ENCODE results near the gene KBTBD3. TPM values are rescaled to one million over a fixed set of nuclear protein-coding genes. Genes with fewer than 3 reads are reported as not detected.

Gene KBTBD3
- total RNA-seq, 1 donor from 2014 or later: 2.4 TPM

GRCh38 chr11:106086850-106087249 lies 9.7 kb upstream of the KBTBD3 start:
- Histone ChIP-seq H3K27me3 (ENCODE audit: control insufficient read depth, insufficient read depth, low read length) (no peaks in the 10 kb centered on the region), H3K36me3 (ENCODE audit: control insufficient read depth, insufficient read depth, low read length) (peaks cover 4% of the 10 kb centered on the region), H3K4me3 (ENCODE audit: low read depth, low read length) (no peak overlapping the region)
- no peak for FAIRE-seq
- TF ChIP-seq CTCF (IDR thresholded peaks at IDR 0.05; ENCODE audit: insufficient read depth, low read length, severe bottlenecking): no peak
- no peak for DNase-seq (ENCODE audit: low read depth)

GRCh38 chr11:106086135-106086534 lies 9.0 kb upstream of the KBTBD3 start:
- FAIRE-seq (no peak), DNase-seq (ENCODE audit: low read depth) (no peak)
- no peaks in the 10 kb centered on the region for H3K27me3 ChIP-seq (ENCODE audit: control insufficient read depth, insufficient read depth, low read length)
- TF ChIP-seq CTCF (IDR thresholded peaks at IDR 0.05; ENCODE audit: insufficient read depth, low read length, severe bottlenecking): no peak
- no peak overlapping the region for H3K4me3 ChIP-seq (ENCODE audit: low read depth, low read length)
- H3K36me3 ChIP-seq (ENCODE audit: control insufficient read depth, insufficient read depth, low read length): peaks cover 5% of the 10 kb centered on the region

GRCh38 chr11:106082096-106082495 lies 4.9 kb upstream of the KBTBD3 start:
- Histone ChIP-seq H3K36me3 (ENCODE audit: control insufficient read depth, insufficient read depth, low read length) (peaks cover 11% of the 10 kb centered on the region), H3K4me3 (ENCODE audit: low read depth, low read length) (no peak overlapping the region), H3K27me3 (ENCODE audit: control insufficient read depth, insufficient read depth, low read length) (no peaks in the 10 kb centered on the region)
- FAIRE-seq (no peak), DNase-seq (ENCODE audit: low read depth) (no peak)
- no peak for TF ChIP-seq CTCF (IDR thresholded peaks at IDR 0.05; ENCODE audit: insufficient read depth, low read length, severe bottlenecking)

GRCh38 chr11:106077609-106078455 lies 685 bp upstream of the KBTBD3 start, which contains the start of gene AASDHPPT:
Gene AASDHPPT, plus strand, starts transcription at chr11:106077662. Its CDS starts 49 bp downstream, at chr11:106077711.
- DNase-seq (ENCODE audit: low read depth) (peak; percentile 28), FAIRE-seq (no peak)
- no peaks in the 10 kb centered on the region for H3K27me3 ChIP-seq (ENCODE audit: control insufficient read depth, insufficient read depth, low read length)
- TF ChIP-seq CTCF (IDR thresholded peaks at IDR 0.05; ENCODE audit: insufficient read depth, low read length, severe bottlenecking): no peak
- peaks cover 13% of the 10 kb centered on the region for H3K36me3 ChIP-seq (ENCODE audit: control insufficient read depth, insufficient read depth, low read length)
- H3K4me3 ChIP-seq (ENCODE audit: low read depth, low read length): peak within 1 kb of the TSS; percentile 57

GRCh38 chr11:106076171-106076918 lies 802 bp downstream of the KBTBD3 start:
- peaks cover 8% of the 10 kb centered on the region for H3K36me3 ChIP-seq (ENCODE audit: control insufficient read depth, insufficient read depth, low read length)
- TF ChIP-seq CTCF (IDR thresholded peaks at IDR 0.05; ENCODE audit: insufficient read depth, low read length, severe bottlenecking): no peak
- no peaks in the 10 kb centered on the region for H3K27me3 ChIP-seq (ENCODE audit: control insufficient read depth, insufficient read depth, low read length)
- no peak for FAIRE-seq
- DNase-seq (ENCODE audit: low read depth): peak; percentile 21
- peak overlapping the region; percentile 57 for H3K4me3 ChIP-seq (ENCODE audit: low read depth, low read length)
